Prostate gland (tissue), 2 donors: Measurements from ENCODE around the gene VPS29.

Experiments used
- POLR2AphosphoS5 ChIP-seq: sonication (generic); formaldehyde crosslinking; IDR thresholded peaks from one replicate; pipeline ENCODE4 v1.6.1; 2017; ENCODE audit warnings: antibody characterized with exemption
- TF ChIP-seq, protein P1 (sequence below), 4 experiments: fragments of 200-600 bp in 2 of 4; fragments of 450-650 bp in 2 of 4; sonication (generic) in 2 of 4; IDR thresholded peaks; 1 replicate in 3 of 4; 2 replicates in 1 of 4; pipeline ENCODE4 v1.5.1; 2016 to 2019; ENCODE audit warnings: antibody characterized with exemption in 4 of 4, mild to moderate bottlenecking in 2 of 4, moderate library complexity in 2 of 4

DNA sequence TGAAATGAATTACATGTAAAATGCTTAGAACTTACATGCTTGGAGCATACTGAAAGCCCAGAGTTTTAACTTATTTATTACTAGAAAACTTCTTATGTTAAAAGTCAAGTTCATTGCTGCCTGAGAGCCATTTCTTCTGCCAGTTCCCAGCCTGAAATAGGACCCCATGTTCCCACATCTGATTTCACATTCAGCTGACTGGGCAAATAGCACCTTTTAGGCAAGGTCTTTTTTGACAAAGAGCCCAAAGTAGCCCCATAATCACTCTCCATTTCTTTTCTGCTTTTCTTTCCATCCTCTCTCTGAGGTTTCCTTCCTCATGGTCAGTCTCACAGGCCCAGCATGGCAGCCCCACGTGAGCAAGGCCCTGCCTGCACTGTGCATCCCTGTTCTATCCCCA, 50.6 kb downstream of the VPS29 start:
- no peak for TF ChIP-seq POLR2AphosphoS5
- TF ChIP-seq, protein P1, sequence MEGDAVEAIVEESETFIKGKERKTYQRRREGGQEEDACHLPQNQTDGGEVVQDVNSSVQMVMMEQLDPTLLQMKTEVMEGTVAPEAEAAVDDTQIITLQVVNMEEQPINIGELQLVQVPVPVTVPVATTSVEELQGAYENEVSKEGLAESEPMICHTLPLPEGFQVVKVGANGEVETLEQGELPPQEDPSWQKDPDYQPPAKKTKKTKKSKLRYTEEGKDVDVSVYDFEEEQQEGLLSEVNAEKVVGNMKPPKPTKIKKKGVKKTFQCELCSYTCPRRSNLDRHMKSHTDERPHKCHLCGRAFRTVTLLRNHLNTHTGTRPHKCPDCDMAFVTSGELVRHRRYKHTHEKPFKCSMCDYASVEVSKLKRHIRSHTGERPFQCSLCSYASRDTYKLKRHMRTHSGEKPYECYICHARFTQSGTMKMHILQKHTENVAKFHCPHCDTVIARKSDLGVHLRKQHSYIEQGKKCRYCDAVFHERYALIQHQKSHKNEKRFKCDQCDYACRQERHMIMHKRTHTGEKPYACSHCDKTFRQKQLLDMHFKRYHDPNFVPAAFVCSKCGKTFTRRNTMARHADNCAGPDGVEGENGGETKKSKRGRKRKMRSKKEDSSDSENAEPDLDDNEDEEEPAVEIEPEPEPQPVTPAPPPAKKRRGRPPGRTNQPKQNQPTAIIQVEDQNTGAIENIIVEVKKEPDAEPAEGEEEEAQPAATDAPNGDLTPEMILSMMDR (IDR thresholded peaks at IDR 0.05), result no peak
